ELR (cell line): ENCODE measurements around the gene WDR45.
A peak's percentile ranks its signal among the peaks of the same experiment; 100 is the strongest.

Source experiments
- DNase-seq: peaks from one replicate; pipeline ENCODE4 v3.0.0-alpha.2; 2015; ENCODE audit warnings: low read depth

Gene WDR45

DNA sequence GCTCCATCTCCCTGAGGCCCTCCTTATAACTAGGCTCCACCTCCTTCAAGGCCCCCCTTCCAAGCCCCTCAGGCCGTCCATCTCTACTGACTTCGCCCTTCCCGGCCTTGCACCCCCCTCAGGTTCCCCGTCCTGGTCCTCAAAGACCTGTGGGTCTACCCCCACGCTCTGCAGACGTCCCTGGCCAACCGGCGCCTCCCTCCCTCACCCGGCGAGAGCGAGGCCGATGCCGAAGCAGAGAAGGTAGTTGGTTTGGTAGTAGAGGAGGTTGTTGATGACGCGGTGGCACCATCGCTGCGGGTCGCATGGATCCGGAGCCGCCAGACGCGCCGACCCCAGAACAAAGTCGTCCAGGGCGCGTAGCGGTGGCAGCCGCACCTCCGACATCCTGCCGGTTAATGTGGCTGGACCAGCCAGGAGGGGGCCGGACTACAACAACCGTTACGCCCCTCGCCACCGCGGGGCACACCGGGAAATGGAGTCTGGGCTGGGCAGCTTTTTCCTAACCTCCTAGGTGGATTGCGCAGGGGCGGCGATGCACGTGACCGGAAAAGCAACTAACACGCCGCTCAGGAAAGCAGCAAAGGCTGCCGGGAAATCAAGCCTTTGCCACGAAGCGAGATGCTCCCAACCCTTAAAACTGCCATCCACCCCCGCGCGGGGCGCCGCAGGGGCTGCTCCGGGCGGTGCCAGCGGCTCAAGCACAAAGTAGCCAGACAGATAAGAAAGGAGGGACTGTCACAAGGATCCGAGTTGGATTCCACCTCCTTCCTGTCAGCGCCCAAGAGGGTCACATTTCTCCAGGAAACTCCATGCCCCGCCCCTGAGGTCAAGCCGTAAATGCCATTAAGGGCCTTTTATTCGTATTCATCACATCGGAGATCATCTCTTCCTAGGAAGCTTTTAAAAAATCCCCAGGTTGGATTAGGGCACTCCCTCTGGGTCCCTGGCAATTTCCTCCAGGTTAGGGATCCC, 5.8 kb downstream of the WDR45 start, which contains the start of gene PRAF2:
Gene PRAF2, minus strand, starts transcription at position 402 of the 975 bp plus-strand sequence. Its CDS starts 15 bp downstream, at position 387.
- peak; percentile 92 for DNase-seq

- peak; percentile 19 for DNase-seq
These were observed 7.0 kb downstream of the WDR45 start for GRCh38 chrX:49072712-49073095.

DNA sequence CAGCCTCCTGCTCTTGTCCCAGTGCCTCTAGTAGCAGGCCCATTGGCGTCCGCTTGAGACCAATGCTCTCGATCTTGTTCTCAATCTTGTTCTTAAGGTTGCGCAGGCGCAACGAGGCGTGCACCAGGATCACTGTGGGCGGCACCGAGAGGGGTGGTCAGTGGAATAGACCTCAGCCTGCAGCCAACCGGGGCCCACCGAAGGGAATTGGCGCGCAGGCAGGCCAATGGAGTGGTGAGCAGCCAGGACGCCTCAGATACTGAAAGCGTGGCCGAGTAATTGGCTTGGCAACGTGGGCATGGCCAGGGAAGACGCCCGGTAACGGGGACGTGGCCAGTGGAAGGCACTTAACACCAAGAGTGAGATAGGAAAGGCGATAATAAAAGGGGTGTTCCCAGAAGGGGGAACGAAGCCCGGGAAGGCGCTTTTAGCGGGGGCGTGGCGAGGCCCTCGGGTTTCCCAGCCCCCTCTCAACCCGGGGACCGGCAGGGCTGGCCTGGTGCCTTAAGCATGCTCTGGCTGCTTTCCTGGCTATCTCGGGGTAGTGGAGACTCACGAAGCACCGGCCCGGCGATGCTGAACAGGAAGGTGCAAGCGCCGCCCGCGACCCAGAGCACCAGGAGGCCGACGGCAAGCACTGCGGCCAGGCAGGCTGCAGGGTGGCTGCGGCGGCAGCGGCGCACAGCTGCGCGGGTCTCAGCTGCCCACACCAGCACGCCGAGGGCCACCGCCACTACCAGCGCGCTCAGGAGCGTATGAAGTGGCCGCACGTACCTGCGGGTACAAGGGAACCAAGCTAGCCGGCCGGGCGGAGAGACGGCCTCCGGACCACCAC, 7.6 kb downstream of the WDR45 start:
- peak; percentile 19 for DNase-seq

- DNase-seq = no peak
These were observed 8.7 kb downstream of the WDR45 start for GRCh38 chrX:49070988-49071387.

GRCh38 chrX:49069038-49069437, 10.6 kb downstream of the WDR45 start:
- DNase-seq = no peak

- DNase-seq = no peak
These were observed 12.2 kb downstream of the WDR45 start for GRCh38 chrX:49067285-49068120.

DNA sequence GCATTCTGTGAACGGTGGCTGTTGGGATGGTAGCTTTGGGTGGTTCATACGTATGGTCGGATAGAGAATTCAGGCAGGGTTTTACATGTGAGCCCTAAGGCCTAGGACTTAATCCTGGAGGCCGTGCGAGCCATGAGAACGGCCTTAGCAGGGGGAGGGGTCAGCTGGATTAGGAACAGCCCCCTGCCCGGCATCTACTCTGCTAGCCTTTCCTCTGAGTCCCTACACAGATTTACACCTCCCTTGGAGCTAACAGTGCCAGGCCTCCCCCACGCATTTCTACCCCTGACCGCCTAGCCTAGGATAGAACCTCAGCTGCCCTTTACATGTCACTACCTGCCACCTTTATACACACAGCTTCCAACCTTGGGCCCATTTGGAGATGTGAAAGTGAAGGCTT, 13.0 kb downstream of the WDR45 start:
- no peak for DNase-seq

DNA sequence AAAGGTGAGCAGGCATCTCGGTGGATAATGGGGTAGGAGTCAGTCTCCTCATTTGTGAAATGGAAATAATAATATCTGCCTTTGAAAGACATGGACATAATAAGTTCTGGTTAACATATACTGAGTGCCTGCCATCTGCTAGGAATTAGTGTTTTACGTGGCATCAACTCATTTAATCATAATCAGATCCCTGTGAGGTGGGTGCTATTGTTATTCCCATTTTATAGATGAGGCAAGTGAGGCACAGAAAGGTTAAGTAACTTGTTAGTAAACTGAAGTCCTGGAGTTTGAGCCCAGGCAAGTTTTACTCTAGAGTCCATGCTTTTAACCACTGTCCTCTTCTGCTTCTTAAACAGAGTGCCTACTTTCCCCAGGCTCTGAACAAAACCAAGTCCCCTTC, 13.4 kb downstream of the WDR45 start:
- DNase-seq = no peak

- DNase-seq = no peak
These were observed 15.0 kb downstream of the WDR45 start for GRCh38 chrX:49064735-49065134.

GRCh38 chrX:49064303-49064702, 15.4 kb downstream of the WDR45 start:
- no peak for DNase-seq

- DNase-seq = no peak
These were observed 16.0 kb downstream of the WDR45 start for GRCh38 chrX:49063715-49064114.

DNA sequence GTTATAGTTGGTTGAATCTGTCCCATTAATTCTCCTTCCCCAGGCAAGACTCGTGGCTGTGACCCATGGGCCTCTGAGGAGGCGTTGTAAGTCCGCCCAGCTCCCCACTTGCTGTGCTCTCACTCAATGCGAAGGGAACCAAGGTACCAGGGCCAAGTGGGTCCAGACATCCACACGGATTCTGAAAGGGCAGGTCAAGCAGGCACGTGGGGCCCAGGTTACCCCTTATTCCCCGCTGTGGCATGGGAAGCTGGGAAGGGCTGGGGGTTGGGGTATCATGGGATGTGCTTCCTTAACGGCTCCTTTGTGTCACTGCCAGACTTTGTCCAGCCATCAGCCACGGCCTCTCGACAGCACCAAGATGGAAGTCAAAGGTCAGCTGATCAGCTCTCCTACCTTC, 17.8 kb downstream of the WDR45 start:
- DNase-seq = no peak

DNA sequence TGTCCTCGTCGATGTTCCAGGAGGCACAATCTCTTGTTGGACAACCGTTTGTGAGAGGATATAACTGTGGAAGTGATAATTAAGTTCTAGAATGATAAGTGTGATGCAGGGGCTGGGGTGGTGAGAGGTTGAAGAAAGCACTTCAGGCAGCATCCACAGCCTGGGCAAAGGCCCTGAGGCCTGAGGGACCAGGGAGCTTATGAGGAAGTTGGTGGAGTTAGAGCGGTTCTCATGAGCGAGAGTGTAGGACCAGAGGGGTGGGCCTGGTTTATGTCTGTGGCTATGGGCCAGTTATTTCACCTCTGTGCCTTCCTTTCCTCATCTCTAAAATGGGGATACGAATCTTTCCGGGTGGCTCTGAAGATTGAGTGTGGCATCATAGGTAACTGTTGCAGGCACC, 18.2 kb downstream of the WDR45 start:
- DNase-seq = no peak

DNA sequence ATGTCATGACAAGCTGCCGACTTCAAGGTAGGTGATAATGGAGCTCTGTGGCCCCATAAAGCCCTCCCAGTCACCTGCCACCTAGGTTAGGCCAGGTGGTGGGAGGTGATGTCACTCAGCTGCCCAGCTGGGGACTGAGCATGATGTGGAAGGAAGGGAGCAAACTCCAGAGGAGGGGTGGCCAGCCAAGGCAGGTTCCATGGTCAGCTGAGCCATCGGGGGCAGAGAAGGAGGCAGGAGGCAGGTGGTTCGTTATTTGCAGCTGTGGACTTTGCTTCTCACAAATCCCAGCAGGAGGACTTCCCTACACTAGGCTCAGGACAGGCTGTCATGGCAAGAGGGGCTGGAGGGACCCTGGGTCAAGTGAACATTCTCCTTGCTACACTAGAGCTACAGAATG, 18.8 kb downstream of the WDR45 start:
- DNase-seq = no peak

DNA sequence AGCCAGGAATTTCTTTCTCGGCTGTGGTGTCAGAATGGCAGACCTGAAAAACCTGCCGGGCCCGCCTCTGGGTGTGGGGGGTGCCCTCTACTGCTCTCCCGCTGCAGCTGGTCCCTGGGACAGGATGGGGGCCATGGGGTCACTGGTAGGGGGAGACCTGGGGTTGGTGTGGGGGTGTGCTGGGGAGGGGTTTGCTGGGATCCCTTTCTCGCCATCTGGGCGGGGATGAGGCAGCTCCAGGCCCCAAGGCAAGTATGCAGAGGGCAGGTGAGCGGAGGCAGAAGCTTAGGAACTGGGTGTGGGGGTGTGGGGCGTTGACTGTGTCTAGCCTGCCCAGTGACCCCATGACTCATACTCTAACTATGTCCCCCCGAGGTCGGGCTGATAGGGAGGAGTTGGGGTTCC, 20.0 kb downstream of the WDR45 start:
- no peak for DNase-seq

DNA sequence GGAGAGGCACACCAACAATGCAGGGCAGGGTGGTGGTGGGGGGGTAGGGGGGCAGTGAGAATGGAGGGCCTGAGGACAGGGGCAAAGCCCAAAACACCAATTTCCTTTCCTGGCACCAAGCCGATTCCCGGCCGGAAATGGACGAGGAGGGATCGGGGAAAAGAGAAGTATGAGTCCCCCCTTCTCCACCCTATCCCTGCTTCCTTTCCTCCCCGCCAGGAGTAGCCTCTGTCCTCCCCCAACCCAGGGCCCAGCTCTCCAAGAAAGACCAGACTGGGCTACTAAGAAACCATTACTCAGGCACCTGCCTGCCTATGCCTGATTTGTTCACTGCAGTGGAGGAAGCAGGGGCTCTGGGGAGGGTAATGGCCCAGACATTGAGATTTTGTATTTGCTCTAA, 20.5 kb downstream of the WDR45 start:
- DNase-seq = no peak

DNA sequence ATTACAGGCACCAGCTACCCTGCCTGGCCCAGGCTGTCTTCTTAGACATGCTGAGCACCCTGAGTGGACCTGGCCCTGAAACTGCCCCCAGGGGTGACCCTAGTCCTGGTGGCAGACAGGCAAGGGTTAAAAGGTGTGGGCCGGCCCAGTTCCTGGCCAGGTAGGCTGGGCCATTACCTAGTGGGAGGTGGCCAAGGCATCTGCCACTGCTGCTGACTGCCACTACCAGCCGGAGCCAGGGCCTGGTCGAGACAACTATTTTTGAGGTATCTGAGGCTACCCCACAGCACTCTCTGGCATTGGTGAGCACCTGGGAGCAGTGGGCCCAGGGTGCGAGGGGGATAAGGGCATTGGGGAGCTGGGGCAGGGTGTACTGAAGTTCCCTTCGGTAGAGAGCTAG, 20.9 kb downstream of the WDR45 start, which contains the start of gene CCDC120:
Gene CCDC120, plus strand, starts transcription at position 206 of the 400 bp plus-strand sequence. CDS start 3,043 bp downstream, outside the sequence.
- no peak for DNase-seq

DNA sequence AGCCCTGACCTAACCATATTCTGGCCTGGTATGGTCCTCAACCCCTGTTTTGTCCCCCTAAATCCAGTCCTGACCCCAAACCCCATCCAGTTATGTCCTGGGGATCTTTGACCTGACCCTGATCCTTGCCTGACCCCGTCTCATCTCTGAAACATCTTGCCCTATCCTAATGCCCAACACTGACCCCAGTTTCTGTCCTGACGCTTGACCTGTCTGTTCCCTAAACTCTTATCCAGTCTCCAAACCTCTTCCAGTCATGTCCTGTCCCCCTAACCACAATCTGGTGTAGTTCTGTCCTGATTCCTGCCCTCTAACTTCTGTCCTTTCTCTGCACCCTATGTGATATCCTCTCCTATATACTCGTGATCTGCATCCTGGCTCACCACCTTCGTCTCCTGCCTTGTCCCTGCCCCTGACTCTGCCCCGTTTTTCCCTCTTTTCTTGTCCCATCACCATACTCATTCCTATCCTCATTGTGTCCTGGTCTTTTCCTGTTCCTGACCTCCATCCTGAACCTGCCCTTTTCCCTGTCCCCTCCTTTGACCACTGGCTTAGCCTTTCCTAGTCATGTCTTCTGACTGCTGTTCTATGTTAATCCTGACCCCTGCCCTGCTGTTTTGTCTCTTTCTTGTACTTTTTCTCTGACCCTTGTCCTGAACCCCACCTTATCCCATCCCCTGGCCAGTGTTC, 25.5 kb downstream of the WDR45 start:
- no peak for DNase-seq

DNA sequence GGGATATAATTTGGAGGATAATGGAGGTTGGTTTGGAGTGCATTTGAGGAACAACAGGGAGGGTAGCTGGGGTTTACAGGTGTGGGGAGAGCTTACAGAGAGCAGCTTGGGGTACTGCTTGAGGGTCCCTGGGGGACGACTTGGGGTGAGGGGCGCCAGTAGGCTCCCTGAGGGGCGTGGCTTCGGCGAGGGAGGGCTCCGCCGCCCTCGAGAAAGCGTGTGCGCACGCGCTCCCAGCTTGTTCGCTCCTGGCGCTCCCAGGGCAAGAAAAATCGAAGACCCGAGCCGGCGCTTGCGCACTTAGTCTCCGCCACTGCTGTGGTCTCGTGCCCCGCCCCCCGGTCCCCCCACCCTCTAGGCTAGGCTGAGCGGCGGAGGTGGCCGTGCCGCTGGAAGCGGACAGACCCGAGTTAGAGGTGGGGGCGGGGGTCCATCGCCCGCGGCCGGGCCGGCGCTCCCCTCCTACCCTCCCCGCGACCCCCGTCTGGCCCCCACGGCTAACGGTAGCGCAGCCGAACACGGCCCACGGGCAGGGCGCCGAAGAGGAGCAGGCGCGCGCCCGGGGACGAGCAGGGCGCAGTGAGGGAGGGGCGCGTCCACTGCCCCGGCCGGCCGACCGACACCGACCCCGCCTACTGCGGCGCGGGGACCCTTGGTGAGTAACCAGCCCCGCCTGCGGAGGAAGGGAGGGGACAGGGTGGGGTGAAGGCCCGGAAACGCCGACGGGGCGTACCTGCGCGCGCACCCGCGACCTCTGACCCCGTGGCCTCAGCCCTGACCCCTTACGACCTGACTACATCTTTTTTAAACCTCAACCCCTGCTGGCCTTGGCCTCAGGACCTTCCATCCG, 26.2 kb downstream of the WDR45 start:
- peak; percentile 64 for DNase-seq

- no peak for DNase-seq
These were observed 35.8 kb downstream of the WDR45 start for GRCh38 chrX:49043987-49044281.
